PC-3 (cell line): ENCODE results near the gene DENND6B. TPM values are rescaled to one million over a fixed set of nuclear protein-coding genes. Genes with fewer than 3 reads are reported as not detected.

ENCODE experiments used
- ATAC-seq: fragments of 200-7000 bp; cut with Tn5 transposase; 2 replicates; pipeline ENCODE4 v1.9.1; 2020; ENCODE audit warnings: mild to moderate bottlenecking, moderate library complexity
- BruUV-seq: library from RNA; stranded (reverse); fragments of 400-500 nt; replicated peaks from 2 replicates; lab custom pipeline; 2021; lab: Mats Ljungman, UMichigan
- CTCF ChIA-PET: fragments of 300-600 bp; sonication (Branson Sonifier 250); formaldehyde crosslinking; loops from one replicate; lab custom pipeline; 2022; ENCODE audit warnings: antibody characterized with exemption; lab: Charles Lee
- POLR2A ChIA-PET: fragments of 300-600 bp; sonication (Branson Sonifier 250); formaldehyde crosslinking; loops from one replicate; lab custom pipeline; 2022; ENCODE audit warnings: antibody characterized with exemption; ENCODE audit not compliant: unreplicated experiment; lab: Charles Lee
- DNase-seq: peaks from one replicate; pipeline ENCODE4 v3.0.0-alpha.2; 2015
- H2AFZ ChIP-seq: fragments of 300-600 bp; sonication (generic); 2 replicates; pipeline ENCODE4 v1.6.0; 2016; ENCODE audit warnings: antibody characterized with exemption, low read length
- H3F3A ChIP-seq: fragments of 300-600 bp; sonication (generic); one replicate; pipeline ENCODE4 v1.6.0; 2017; ENCODE audit warnings: antibody characterized with exemption, low read length, control low read depth, mild to moderate bottlenecking; ENCODE audit not compliant: unreplicated experiment
- H3K27ac ChIP-seq: fragments of 300-600 bp; sonication (generic); 2 replicates; pipeline ENCODE4 v1.5.1; 2016; ENCODE audit warnings: mild to moderate bottlenecking, low read length
- H3K27me3 ChIP-seq: fragments of 300-600 bp; sonication (generic); 2 replicates; pipeline ENCODE4 v1.6.1; 2016; ENCODE audit warnings: low read length, mixed read lengths
- H3K36me3 ChIP-seq: fragments of 300-600 bp; sonication (generic); 2 replicates; pipeline ENCODE4 v1.6.1; 2016; ENCODE audit warnings: low read depth, mixed run types, low read length, mixed read lengths
- H3K4me1 ChIP-seq: fragments of 300-600 bp; sonication (generic); 2 replicates; pipeline ENCODE4 v1.5.1; 2016; ENCODE audit warnings: low read length; ENCODE audit not compliant: insufficient read depth
- H3K4me2 ChIP-seq: fragments of 300-600 bp; sonication (generic); 2 replicates; pipeline ENCODE4 v1.6.0; 2016; ENCODE audit warnings: low read length
- H3K4me3 ChIP-seq: fragments of 300-600 bp; sonication (generic); 2 replicates; pipeline ENCODE4 v1.5.1; 2016; ENCODE audit warnings: mild to moderate bottlenecking, low read length, mixed read lengths
- H3K79me2 ChIP-seq: fragments of 300-600 bp; sonication (generic); 2 replicates; pipeline ENCODE4 v1.6.1; 2017; ENCODE audit warnings: low read length, mixed read lengths
- H3K9ac ChIP-seq: fragments of 300-600 bp; sonication (generic); 2 replicates; pipeline ENCODE4 v1.6.0; 2016; ENCODE audit warnings: mild to moderate bottlenecking, low read length
- H3K9me2 ChIP-seq: fragments of 300-600 bp; sonication (generic); replicated peaks from 2 replicates; pipeline ENCODE4 v1.6.1; 2016; ENCODE audit warnings: mixed run types, low read length, mixed read lengths
- H3K9me3 ChIP-seq: fragments of 300-600 bp; sonication (generic); 2 replicates; pipeline ENCODE4 v1.6.1; 2016; ENCODE audit warnings: low read length, mixed read lengths
- H4K20me1 ChIP-seq: fragments of 300-600 bp; sonication (generic); 2 replicates; pipeline ENCODE4 v1.6.1; 2016; ENCODE audit warnings: low read length, mixed read lengths
- EZH2 ChIP-seq: fragments of 300-600 bp; sonication (generic); IDR thresholded peaks from one replicate; pipeline ENCODE4 v1.6.1; 2017; ENCODE audit warnings: antibody characterized with exemption, mild to moderate bottlenecking, low read length; ENCODE audit not compliant: unreplicated experiment
- EZH2phosphoT487 ChIP-seq: fragments of 300-600 bp; sonication (generic); IDR thresholded peaks from 2 replicates; pipeline ENCODE4 v1.6.1; 2018; ENCODE audit warnings: mild to moderate bottlenecking, antibody characterized with exemption, low read length, borderline replicate concordance
- intact Hi-C: fragments of 100-400 bp; cut with micrococcal nuclease; formaldehyde crosslinking; loops from 2 replicates; pipeline ENCODE4 v1.9.0; 2023
- total RNA-seq: library from RNA; depleted of rRNA; stranded (reverse); fragments of >200 nt; gene quantifications from 2 replicates; pipeline ENCODE4 v1.2.3, GENCODE V29; 2014
- TF ChIP-seq, protein P1 (sequence below): fragments of 300-600 bp; sonication (generic); conservative IDR thresholded peaks from 2 replicates; pipeline ENCODE4 v1.5.1; 2017; ENCODE audit warnings: antibody characterized with exemption, low read depth, mild to moderate bottlenecking, low read length

The DENND6B gene
- total RNA-seq, 1 experiment from 2014 or later = 1.1 TPM

DNA sequence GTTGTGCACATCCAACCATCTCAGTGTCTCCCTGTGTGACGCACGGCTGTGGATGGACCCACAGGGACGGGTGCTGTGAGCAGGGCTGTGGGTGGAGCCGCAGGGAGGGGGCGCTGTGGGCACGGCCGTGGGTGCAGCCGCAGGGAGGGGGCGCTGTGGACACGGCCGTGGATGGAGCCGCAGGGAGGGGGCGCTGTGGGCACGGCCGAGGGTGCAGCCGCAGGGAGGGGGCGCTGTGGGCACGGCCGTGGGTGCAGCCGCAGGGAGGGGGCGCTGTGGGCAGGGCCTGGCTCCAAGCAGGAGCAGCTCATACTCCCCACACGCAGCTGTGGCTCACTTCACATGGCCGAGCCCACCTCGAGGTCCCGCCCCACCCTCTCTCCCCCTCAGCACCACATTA, 50.7 kb downstream of the DENND6B start:
- Histone ChIP-seq H2AFZ (no peak overlapping the region), H3K9ac (no peak overlapping the region), H3K36me3 (peaks cover 26% of the 10 kb centered on the region), H3K9me2 (no peaks in the 10 kb centered on the region), H3K9me3 (no peaks in the 10 kb centered on the region), H3K4me3 (no peak overlapping the region), H3K4me2 (no peak overlapping the region), H3K4me1 (peaks cover 4% of the 10 kb centered on the region), H3K27me3 (no peaks in the 10 kb centered on the region), H4K20me1 (no peaks in the 10 kb centered on the region), H3K79me2 (peaks cover 2% of the 10 kb centered on the region), H3F3A (no peaks in the 10 kb centered on the region), H3K27ac (no peak overlapping the region)
- DNase-seq = peak; percentile 16
- BruUV-seq = no TSS peak
- CTCF ChIA-PET = interaction anchor here (0.5 to 1.0 kb wide), 2 partner anchors 29 to 56 kb away, joined by 4 read pairs; no protein-coding TSS in a partner anchor
- intact Hi-C loops = no loop called here
- TF ChIP-seq EZH2 = no peak
- TF ChIP-seq EZH2phosphoT487 = no peak
- TF ChIP-seq, protein P1, sequence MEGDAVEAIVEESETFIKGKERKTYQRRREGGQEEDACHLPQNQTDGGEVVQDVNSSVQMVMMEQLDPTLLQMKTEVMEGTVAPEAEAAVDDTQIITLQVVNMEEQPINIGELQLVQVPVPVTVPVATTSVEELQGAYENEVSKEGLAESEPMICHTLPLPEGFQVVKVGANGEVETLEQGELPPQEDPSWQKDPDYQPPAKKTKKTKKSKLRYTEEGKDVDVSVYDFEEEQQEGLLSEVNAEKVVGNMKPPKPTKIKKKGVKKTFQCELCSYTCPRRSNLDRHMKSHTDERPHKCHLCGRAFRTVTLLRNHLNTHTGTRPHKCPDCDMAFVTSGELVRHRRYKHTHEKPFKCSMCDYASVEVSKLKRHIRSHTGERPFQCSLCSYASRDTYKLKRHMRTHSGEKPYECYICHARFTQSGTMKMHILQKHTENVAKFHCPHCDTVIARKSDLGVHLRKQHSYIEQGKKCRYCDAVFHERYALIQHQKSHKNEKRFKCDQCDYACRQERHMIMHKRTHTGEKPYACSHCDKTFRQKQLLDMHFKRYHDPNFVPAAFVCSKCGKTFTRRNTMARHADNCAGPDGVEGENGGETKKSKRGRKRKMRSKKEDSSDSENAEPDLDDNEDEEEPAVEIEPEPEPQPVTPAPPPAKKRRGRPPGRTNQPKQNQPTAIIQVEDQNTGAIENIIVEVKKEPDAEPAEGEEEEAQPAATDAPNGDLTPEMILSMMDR = peak; percentile 63
- no peak for ATAC-seq
- POLR2A ChIA-PET = no interaction called here

DNA sequence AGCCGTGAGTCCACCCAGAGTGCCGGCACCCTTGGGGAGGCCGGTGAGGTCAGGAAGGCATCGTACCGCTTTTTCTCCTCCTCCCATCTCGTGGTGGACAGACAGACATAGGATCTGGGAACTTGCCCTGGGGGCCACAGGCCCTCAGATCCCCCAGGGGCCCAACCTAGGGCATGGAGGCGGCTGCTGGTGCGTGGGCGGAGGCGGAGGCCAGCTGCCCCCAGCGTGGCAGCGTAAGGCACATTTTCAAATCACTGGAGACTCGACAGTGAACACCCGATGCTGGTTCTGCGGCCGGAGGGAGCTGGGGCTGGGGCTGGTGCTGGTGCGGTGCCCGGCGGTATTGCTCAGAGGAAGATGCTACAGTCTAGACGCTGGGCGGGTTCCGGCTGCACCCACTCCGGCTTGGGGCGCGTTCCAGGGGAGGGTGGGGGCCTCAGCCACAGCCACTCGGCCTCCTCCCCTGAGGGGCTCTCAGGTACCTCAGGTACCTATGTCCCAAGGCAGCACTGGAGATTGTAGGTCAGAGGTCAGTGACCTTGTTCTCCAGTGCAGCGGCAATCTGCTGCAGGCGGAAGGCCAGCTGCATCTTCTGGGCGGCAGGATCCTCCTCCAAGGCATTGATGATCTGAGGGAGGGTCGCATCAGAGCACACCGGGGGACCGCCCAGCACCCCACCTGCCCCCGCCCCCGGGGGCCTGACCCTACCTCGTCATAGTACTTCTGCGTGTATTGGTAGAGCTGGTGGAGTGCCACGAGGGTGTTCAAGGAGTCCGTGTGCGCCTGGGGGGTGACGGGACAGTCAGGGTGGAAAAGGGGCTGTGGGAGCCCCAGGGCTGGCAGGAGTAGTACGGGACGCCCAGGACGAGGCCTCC, 51.4 kb downstream of the DENND6B start:
- ATAC-seq (no peak), DNase-seq (no peak)
- Histone ChIP-seq H3K4me2 (no peak overlapping the region), H3K9ac (no peak overlapping the region), H3K9me3 (no peaks in the 10 kb centered on the region), H3K27me3 (no peaks in the 10 kb centered on the region), H4K20me1 (no peaks in the 10 kb centered on the region), H3K27ac (no peak overlapping the region), H2AFZ (no peak overlapping the region), H3K4me3 (no peak overlapping the region), H3F3A (no peaks in the 10 kb centered on the region), H3K4me1 (peaks cover 11% of the 10 kb centered on the region), H3K9me2 (no peaks in the 10 kb centered on the region), H3K79me2 (no peaks in the 10 kb centered on the region), H3K36me3 (peaks cover 22% of the 10 kb centered on the region)
- BruUV-seq = TSS peak; percentile 48
- CTCF ChIA-PET = interaction anchor here (1.0 kb wide), 1 partner anchor 30 kb away, joined by 4 read pairs; no protein-coding TSS in a partner anchor
- intact Hi-C loops = no loop called here
- POLR2A ChIA-PET = no interaction called here
- TF ChIP-seq EZH2 = no peak
- TF ChIP-seq, protein P1 = no peak
- TF ChIP-seq EZH2phosphoT487 = no peak

DNA sequence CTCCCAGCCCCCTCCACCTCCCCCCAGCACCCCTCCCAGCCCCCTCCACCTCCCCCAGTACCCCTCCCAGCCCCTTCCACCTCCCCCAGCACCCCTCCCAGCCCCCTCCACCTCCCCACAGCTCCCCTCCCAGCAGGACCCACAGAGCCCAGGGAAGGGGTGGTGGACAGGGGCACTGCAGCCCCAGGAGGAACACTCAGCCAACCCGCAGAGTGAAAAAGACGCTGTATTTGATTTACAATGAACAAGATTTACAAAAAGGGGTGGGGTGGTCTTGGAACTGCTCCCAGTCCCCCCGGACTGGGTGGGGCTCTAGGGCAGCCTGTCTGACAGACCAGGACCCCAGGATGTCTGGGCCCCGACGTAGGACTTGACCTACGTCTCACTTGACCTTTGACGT, 52.0 kb downstream of the DENND6B start:
- no peaks in the 10 kb centered on the region for H4K20me1 ChIP-seq
- H3K4me2 ChIP-seq = no peak overlapping the region
- H3K27ac ChIP-seq = no peak overlapping the region
- H3K9ac ChIP-seq = no peak overlapping the region
- H3K27me3 ChIP-seq = no peaks in the 10 kb centered on the region
- no peak overlapping the region for H3K4me3 ChIP-seq
- ATAC-seq = no peak
- CTCF ChIA-PET = no interaction called here
- no peak overlapping the region for H2AFZ ChIP-seq
- H3K36me3 ChIP-seq = peaks cover 22% of the 10 kb centered on the region
- H3K4me1 ChIP-seq = peaks cover 11% of the 10 kb centered on the region
- H3K79me2 ChIP-seq = no peaks in the 10 kb centered on the region
- no peaks in the 10 kb centered on the region for H3F3A ChIP-seq
- no peaks in the 10 kb centered on the region for H3K9me2 ChIP-seq
- no peaks in the 10 kb centered on the region for H3K9me3 ChIP-seq
- intact Hi-C loops = loop anchor here (5.0 kb wide), 1 partner anchor 68 kb away; the partner anchor contains the start of gene PPP6R2
- POLR2A ChIA-PET = no interaction called here
- TF ChIP-seq EZH2phosphoT487 (no peak), EZH2 (no peak)
- TF ChIP-seq, protein P1 = no peak
- no peak for DNase-seq
- no TSS peak for BruUV-seq
